Measurements from ENCODE around the gene PLD1.

DNA sequence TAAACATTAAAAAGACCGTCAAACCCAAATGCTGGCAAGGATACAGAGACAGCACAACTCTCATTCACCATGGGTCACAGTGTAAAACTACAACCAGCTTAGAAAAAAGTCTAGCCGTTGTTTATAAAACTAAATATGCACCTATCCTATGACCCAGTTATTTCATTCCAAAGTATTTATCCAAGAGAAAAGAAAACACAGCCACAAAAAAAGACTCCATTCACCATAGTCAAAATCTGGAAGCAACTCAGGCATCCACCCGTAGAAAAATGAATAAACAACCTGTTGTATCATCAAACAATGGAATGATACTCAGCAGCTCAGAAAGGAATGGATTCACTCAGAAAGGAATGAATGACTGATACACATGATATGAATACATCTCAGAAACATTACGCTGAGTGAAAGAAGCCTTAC, 28.6 kb downstream of the PLD1 start:
- TF ChIP-seq, protein P1, sequence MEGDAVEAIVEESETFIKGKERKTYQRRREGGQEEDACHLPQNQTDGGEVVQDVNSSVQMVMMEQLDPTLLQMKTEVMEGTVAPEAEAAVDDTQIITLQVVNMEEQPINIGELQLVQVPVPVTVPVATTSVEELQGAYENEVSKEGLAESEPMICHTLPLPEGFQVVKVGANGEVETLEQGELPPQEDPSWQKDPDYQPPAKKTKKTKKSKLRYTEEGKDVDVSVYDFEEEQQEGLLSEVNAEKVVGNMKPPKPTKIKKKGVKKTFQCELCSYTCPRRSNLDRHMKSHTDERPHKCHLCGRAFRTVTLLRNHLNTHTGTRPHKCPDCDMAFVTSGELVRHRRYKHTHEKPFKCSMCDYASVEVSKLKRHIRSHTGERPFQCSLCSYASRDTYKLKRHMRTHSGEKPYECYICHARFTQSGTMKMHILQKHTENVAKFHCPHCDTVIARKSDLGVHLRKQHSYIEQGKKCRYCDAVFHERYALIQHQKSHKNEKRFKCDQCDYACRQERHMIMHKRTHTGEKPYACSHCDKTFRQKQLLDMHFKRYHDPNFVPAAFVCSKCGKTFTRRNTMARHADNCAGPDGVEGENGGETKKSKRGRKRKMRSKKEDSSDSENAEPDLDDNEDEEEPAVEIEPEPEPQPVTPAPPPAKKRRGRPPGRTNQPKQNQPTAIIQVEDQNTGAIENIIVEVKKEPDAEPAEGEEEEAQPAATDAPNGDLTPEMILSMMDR (IDR thresholded peaks at IDR 0.05 in 8 of 11, conservative IDR thresholded peaks at IDR 0.05 in 3 of 11): no peak
- no peak for TF ChIP-seq POLR2A (IDR thresholded peaks at IDR 0.05)
